ENCODE measurements around the gene RABGGTA. TPM values are rescaled to one million over a fixed set of nuclear protein-coding genes. Genes with fewer than 3 reads are reported as not detected.

The RABGGTA gene
- total and polyA plus RNA-seq, 9 of the 15 experiments (the other 6 are each of a cell fraction or from before 2014, with no cell fraction given), result 4.5 to 24.2 (median 15.5) TPM

DNA sequence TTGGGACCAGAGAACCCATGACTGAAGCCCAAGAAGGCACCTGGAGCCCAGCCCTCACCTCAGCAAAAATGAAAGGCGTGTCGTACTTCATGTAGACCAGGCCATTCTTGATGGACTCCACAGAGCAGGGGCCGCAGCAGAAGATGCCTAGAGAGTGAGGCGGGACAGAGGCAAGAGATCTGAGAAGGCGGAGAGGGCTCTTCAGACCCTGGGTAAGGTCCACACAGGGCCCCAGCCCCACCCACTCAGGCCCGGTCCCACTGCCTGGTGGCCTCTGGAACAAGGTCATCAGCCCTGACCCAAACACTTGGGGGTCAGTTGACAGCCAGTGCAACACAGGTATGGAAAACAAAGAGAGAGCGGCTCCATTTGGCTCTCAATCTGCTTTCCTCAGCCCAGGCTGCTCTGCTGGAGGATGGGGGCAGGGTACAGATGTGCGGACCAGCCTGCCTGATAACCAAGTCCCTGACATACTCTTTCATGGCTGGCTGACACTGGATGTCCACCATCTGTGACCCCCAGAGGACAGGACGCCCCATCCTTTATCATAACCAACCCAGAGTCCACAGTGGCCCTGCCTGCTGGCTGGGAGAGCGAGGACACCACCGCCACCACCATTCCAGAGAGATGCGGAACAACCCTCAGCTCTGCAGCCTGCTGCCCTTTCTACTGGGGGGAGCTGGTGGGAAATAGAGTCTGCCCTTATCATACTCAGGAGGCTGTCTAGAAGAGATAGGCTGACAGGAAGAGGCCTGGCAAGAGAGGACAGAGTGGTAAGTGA is 15.3 kb downstream of the RABGGTA start (continued):
- TF ChIP-seq TCF3 (CRISPR knock-in tag; IDR thresholded peaks at IDR 0.05) (peak; percentile 93), BMI1 (IDR thresholded peaks at IDR 0.05; ENCODE audit: low read length) (no peak), NELFE (IDR thresholded peaks at IDR 0.05; ENCODE audit: insufficient read depth, insufficient read length) (no peak)

DNA sequence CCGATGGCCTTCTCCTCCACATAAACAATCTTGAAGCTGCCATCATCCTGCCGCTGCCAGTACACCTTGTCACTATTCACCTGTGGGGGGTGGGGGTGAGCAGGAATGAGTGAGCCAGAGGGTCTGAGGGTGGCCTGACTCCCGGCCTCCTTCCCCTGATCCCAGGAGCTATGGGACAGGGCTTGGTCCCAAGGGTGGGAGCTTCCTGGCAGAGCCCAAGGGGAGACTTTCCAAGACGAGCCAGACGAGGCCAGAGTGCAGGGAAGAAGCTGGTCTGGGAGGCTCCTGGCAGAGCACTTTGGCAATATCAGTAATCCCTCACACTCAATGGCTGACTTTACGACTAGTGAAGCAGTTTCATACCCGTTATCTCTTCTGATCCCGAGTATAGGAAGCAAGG is 16.0 kb downstream of the RABGGTA start:
- in situ Hi-C loops (cut with MboI), result no loop called here
- H3K79me2 ChIP-seq (ENCODE audit: control insufficient read depth, insufficient read depth, low read length), result no peaks in the 10 kb centered on the region
- ChIA-PET CTCF (ENCODE audit: low intra/inter-chr PET ratio) (no interaction called here), POLR2A (interaction anchor here (0.6 to 1.6 kb wide), 3 partner anchors 12 to 44 kb away, joined by 3 to 5 read pairs (median 3); partner anchors contain the start of genes DHRS1 and NOP9)
- H3K9me3 ChIP-seq (replicated peaks; ENCODE audit: control insufficient read depth, insufficient read depth, low read depth, low read length), result no peaks in the 10 kb centered on the region
- BruUV-seq (replicated peaks), result no TSS peak
- no peaks in the 10 kb centered on the region; the same call in 1 of the 3 replicates for H3K36me3 ChIP-seq (ENCODE audit: control insufficient read depth, insufficient read depth, low read length)
- peak overlapping the region; percentile 82 for H2AFZ ChIP-seq (ENCODE audit: low read depth, low read length)
- no peaks in the 10 kb centered on the region for H3K27me3 ChIP-seq (ENCODE audit: control insufficient read depth in 2 of 2, insufficient read depth in 2 of 2, low read length in 2 of 2)
- no peak overlapping the region for H3K4me3 ChIP-seq
- 42% methylated on average over 4 of the region's 8 CpGs for WGBS (ENCODE audit: insufficient coverage, low coverage, missing lambda C conversion rate)
- DNase-seq (ENCODE audit: extremely low read depth in 1 of 4, low spot score in 3 of 4) (no peak), FAIRE-seq (peak; percentile 6), ATAC-seq (no peak)
- no peaks in the 10 kb centered on the region for H3K9me1 ChIP-seq (ENCODE audit: control insufficient read depth, insufficient read depth, low read length)
- H4K20me1 ChIP-seq (replicated peaks; ENCODE audit: control insufficient read depth, insufficient read depth, low read length), result no peaks in the 10 kb centered on the region
- peak overlapping the region; percentile 13 to 44; a peak in 1 of 4 replicates for H3K9ac ChIP-seq (ENCODE audit: insufficient read depth in 1 of 2, low read depth in 2 of 2, low read length in 2 of 2)
- intact Hi-C loops (cut with micrococcal nuclease), result no loop called here
- H3K4me1 ChIP-seq (replicated peaks in 1 of 2; ENCODE audit: control insufficient read depth in 2 of 2, insufficient read depth in 2 of 2, low read length in 2 of 2), result peaks cover 22 to 46% of the 10 kb centered on the region in 2 experiments; a peak in 4 of 5 replicates
- H3K4me2 ChIP-seq (ENCODE audit: insufficient read depth, low read length), result peak overlapping the region; percentile 67; the same call in 1 of the 2 replicates
- H3K27ac ChIP-seq (ENCODE audit: extremely low read depth, low read depth, low read length), result peak overlapping the region; percentile 62
- no peak for TF ChIP-seq ZNF436 (CRISPR knock-in tag; IDR thresholded peaks at IDR 0.05)
- TF ChIP-seq PATZ1 (CRISPR knock-in tag; IDR thresholded peaks at IDR 0.05; ENCODE audit: borderline replicate concordance), result no peak
- no peak for TF ChIP-seq YY1 (IDR thresholded peaks at IDR 0.05; ENCODE audit: borderline replicate concordance in 1 of 3, control insufficient read depth in 1 of 3, extremely low read depth in 1 of 3, insufficient read depth in 3 of 3, insufficient read length in 1 of 3, insufficient replicate concordance in 2 of 3, low read depth in 1 of 3, low read length in 2 of 3)
- no peak for TF ChIP-seq TCF3 (CRISPR knock-in tag; IDR thresholded peaks at IDR 0.05)
- TF ChIP-seq THRAP3 (IDR thresholded peaks at IDR 0.05; ENCODE audit: borderline replicate concordance), result no peak
- TF ChIP-seq CREB3 (tag; conservative IDR thresholded peaks at IDR 0.05; ENCODE audit: low read depth), result no peak
- no peak for TF ChIP-seq ZNF12 (CRISPR knock-in tag; IDR thresholded peaks at IDR 0.05)
- no peak for TF ChIP-seq ZNF384 (IDR thresholded peaks at IDR 0.05; ENCODE audit: low read depth, low read length)
- no peak for TF ChIP-seq TEAD1 (CRISPR knock-in tag; IDR thresholded peaks at IDR 0.05)
- no peak for TF ChIP-seq NONO (IDR thresholded peaks at IDR 0.05; ENCODE audit: low read depth in 2 of 2, low read length in 1 of 2)
- TF ChIP-seq, protein P1, sequence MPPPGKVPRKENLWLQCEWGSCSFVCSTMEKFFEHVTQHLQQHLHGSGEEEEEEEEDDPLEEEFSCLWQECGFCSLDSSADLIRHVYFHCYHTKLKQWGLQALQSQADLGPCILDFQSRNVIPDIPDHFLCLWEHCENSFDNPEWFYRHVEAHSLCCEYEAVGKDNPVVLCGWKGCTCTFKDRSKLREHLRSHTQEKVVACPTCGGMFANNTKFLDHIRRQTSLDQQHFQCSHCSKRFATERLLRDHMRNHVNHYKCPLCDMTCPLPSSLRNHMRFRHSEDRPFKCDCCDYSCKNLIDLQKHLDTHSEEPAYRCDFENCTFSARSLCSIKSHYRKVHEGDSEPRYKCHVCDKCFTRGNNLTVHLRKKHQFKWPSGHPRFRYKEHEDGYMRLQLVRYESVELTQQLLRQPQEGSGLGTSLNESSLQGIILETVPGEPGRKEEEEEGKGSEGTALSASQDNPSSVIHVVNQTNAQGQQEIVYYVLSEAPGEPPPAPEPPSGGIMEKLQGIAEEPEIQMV (tag; conservative IDR thresholded peaks at IDR 0.05; ENCODE audit: low read depth), result no peak
- no peak for TF ChIP-seq RAD51 (IDR thresholded peaks at IDR 0.05; ENCODE audit: borderline replicate concordance, low read depth)

Measured in K562 (cell line).